Measurements from ENCODE around the gene ANO7. TPM values are rescaled to one million over a fixed set of nuclear protein-coding genes. Genes with fewer than 3 reads are reported as not detected.

Gene ANO7
- total RNA-seq, 2 experiments from 2014 or later = 0.16 to 0.46 TPM

DNA sequence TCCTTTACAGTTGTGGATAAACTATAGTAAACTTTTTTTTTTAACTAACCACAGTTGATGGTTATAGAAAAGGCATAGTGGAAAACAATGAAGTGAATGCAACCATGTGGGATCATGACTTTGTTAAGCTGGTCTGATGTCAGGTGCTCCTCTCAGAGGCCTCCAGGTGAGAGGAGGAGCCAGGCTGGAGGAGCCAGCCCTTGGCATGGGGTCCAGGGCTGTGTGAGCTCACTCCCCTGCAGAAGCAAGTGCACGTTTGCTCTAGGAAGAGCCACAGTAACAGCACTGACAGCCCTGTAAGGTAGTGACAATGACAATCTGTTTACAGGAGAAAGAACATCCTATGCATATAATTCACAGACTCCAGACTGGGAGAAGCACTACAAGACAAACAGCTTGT is 32.5 kb upstream of the ANO7 start:
- Histone ChIP-seq H3K79me2 (ENCODE audit: insufficient read depth, low read depth, low read length) (peaks cover 13% of the 10 kb centered on the region; the same call in 1 of the 2 replicates), H3K4me2 (ENCODE audit: low read length) (no peak overlapping the region), H3K9me2 (ENCODE audit: insufficient read depth, low read length) (no peaks in the 10 kb centered on the region), H3K9me3 (ENCODE audit: low read length) (no peaks in the 10 kb centered on the region), H3K4me3 (ENCODE audit: low read depth, low read length, poor library complexity, severe bottlenecking) (no peak overlapping the region), H3K4me1 (ENCODE audit: insufficient read depth, low read length, poor library complexity, severe bottlenecking) (peaks cover 12% of the 10 kb centered on the region), H4K20me1 (ENCODE audit: insufficient read depth, low read length) (peaks cover 10% of the 10 kb centered on the region), H3K27ac (ENCODE audit: low read depth, low read length, poor library complexity, severe bottlenecking) (no peak overlapping the region), H2AFZ (ENCODE audit: low read length) (no peak overlapping the region), H3K36me3 (ENCODE audit: insufficient read depth, low read length) (peaks cover 51% of the 10 kb centered on the region)
- TF ChIP-seq EZH2phosphoT487 (IDR thresholded peaks at IDR 0.05; ENCODE audit: borderline replicate concordance, low read depth, low read length) (no peak), CTCF (conservative IDR thresholded peaks at IDR 0.05; ENCODE audit: low read length) (no peak)
- BruUV-seq (replicated peaks) = no TSS peak
- ChIA-PET POLR2A (no interaction called here), CTCF (ENCODE audit: unreplicated experiment) (no interaction called here)
- DNase-seq (ENCODE audit: low spot score) = no peak
- intact Hi-C loops (cut with micrococcal nuclease; ENCODE audit: unreplicated experiment) = no loop called here

DNA sequence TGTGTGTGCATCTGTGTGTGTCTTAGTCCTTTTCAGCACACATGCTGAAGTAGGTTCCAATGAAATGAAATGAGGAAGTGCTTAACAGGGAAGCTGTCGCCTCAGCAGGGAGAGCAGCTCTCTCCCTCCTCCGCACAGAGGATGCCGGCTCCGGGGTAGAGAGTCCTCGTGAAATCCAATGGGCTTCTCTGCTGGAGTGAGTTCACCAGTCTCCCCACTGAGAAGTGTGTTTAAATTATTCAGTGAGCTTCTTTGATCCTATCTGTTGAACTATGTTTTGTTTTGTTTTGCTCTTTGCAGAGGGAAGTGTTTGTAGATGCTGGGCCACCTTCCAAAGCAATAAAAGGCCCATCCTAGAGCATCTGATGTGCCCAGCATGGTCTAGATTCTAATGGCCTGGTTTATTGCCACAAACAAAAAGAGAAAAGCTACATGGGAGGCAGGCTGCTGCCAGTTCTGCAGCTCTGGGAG is 31.5 kb upstream of the ANO7 start:
- Histone ChIP-seq H3K79me2 (ENCODE audit: insufficient read depth, low read depth, low read length) (0 out of 2 replicates have a peak, but pooled peaks cover 2% of the 10 kb centered on the region), H3K4me3 (ENCODE audit: low read depth, low read length, poor library complexity, severe bottlenecking) (no peak overlapping the region), H4K20me1 (ENCODE audit: insufficient read depth, low read length) (no peaks in the 10 kb centered on the region; the same call in 1 of the 2 replicates), H3K27ac (ENCODE audit: low read depth, low read length, poor library complexity, severe bottlenecking) (no peak overlapping the region), H3K4me2 (ENCODE audit: low read length) (no peak overlapping the region), H3K9me2 (ENCODE audit: insufficient read depth, low read length) (no peaks in the 10 kb centered on the region), H3K4me1 (ENCODE audit: insufficient read depth, low read length, poor library complexity, severe bottlenecking) (peaks cover 2% of the 10 kb centered on the region), H3K9me3 (ENCODE audit: low read length) (no peaks in the 10 kb centered on the region), H2AFZ (ENCODE audit: low read length) (no peak overlapping the region), H3K36me3 (ENCODE audit: insufficient read depth, low read length) (peaks cover 59% of the 10 kb centered on the region)
- CTCF ChIA-PET (ENCODE audit: unreplicated experiment) = no interaction called here
- BruUV-seq (replicated peaks) = no TSS peak
- DNase-seq (ENCODE audit: low spot score) = no peak
- no peak for TF ChIP-seq CTCF (conservative IDR thresholded peaks at IDR 0.05; ENCODE audit: low read length)
- no peak for TF ChIP-seq EZH2phosphoT487 (IDR thresholded peaks at IDR 0.05; ENCODE audit: borderline replicate concordance, low read depth, low read length)
- intact Hi-C loops (cut with micrococcal nuclease; ENCODE audit: unreplicated experiment) = no loop called here
- POLR2A ChIA-PET = no interaction called here

DNA sequence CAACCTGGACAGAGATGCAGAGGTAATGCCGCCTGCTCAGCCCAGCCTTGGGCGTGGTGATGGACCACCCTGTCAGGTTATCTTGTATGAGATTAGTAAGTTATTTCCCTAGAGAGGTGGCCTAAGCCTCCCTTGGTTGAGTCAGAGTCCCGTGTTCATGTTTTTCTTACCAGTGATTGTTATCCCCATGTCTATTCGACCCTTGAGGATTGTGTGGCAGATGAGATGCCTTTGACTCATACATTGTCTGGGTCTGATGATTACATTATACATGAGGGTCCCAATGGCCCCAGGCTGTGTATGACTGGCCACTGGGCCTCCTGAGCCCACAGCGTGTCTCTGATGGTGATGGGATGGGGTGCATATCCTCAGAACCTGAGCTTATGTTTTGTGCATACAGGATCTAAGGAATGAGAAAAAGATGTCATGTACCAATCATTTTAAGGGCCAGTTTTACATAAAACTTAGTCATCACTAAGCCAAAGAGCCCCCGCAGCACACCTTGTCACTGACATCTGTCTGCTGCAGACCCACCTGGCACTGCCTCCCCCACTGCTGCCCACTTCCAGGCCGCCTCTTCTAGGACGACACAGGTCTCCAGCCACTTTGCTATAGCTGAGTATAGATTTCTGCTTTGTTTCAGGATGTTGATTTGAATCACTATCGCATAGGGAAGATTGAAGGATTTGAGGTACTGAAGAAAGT is 30.5 kb upstream of the ANO7 start:
- no TSS peak for BruUV-seq (replicated peaks)
- Histone ChIP-seq H3K4me3 (ENCODE audit: low read depth, low read length, poor library complexity, severe bottlenecking) (no peak overlapping the region), H4K20me1 (ENCODE audit: insufficient read depth, low read length) (no peaks in the 10 kb centered on the region; the same call in 1 of the 2 replicates), H3K4me2 (ENCODE audit: low read length) (no peak overlapping the region), H3K4me1 (ENCODE audit: insufficient read depth, low read length, poor library complexity, severe bottlenecking) (no peaks in the 10 kb centered on the region), H2AFZ (ENCODE audit: low read length) (no peak overlapping the region), H3K27ac (ENCODE audit: low read depth, low read length, poor library complexity, severe bottlenecking) (no peak overlapping the region), H3K9me2 (ENCODE audit: insufficient read depth, low read length) (no peaks in the 10 kb centered on the region), H3K9me3 (ENCODE audit: low read length) (no peaks in the 10 kb centered on the region), H3K36me3 (ENCODE audit: insufficient read depth, low read length) (peaks cover 58% of the 10 kb centered on the region), H3K79me2 (ENCODE audit: insufficient read depth, low read depth, low read length) (no peaks in the 10 kb centered on the region)
- ChIA-PET POLR2A (no interaction called here), CTCF (ENCODE audit: unreplicated experiment) (no interaction called here)
- TF ChIP-seq EZH2phosphoT487 (IDR thresholded peaks at IDR 0.05; ENCODE audit: borderline replicate concordance, low read depth, low read length) = no peak
- TF ChIP-seq CTCF (conservative IDR thresholded peaks at IDR 0.05; ENCODE audit: low read length) = no peak
- intact Hi-C loops (cut with micrococcal nuclease; ENCODE audit: unreplicated experiment) = no loop called here
- no peak for DNase-seq (ENCODE audit: low spot score)
